ENCODE results near the gene TEC. TPM values are rescaled to one million over a fixed set of nuclear protein-coding genes. Genes with fewer than 3 reads are reported as not detected.

Gene TEC
- total and polyA plus RNA-seq, 9 of the 15 experiments (the other 6 are each of a cell fraction or from before 2014, with no cell fraction given) = 5.3 to 14.7 (median 8.8) TPM

DNA sequence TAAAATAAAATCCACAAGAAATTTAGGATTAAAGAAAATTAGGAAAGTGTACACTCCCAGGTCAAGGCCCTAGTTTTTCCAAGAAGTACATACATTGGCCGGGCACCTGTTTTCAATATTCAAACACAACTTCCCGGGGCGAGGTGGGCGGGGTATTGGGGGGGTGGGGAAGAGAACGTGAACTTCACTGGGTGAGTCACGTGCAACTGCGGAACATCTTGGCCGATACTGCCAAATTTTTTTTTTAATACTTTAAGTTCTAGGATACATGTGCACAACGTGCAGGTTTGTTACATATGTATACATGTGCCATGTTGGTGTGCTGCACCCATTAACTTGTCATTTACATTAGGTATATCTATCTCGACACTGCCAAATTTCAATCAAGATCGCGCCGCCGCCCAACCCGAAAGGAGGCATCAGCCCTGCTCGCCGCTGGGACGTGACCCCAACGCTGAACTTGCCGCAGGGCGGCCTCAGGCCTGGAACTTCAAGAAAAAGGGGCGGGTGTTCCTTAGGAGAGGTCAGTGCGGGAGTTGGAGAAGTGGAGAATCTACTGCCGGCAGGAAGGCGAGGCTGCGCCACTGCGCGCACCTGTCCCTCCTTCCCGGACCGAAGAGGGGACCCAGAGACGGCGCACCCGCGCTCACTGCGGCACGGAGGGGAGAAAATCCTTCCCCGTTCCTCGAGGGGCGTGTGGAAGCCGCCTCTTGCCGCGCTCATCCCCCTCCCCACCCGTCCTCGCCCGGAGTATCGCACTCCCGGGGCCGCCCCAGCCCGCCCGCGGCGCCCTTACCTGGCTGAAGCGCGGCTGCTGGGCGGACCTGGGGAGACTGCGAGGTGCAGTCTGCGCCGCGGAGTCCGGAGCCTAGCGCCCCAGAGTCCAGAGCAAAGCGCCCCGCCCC, at the start of gene TEC (continued):
- TF ChIP-seq, protein P1, sequence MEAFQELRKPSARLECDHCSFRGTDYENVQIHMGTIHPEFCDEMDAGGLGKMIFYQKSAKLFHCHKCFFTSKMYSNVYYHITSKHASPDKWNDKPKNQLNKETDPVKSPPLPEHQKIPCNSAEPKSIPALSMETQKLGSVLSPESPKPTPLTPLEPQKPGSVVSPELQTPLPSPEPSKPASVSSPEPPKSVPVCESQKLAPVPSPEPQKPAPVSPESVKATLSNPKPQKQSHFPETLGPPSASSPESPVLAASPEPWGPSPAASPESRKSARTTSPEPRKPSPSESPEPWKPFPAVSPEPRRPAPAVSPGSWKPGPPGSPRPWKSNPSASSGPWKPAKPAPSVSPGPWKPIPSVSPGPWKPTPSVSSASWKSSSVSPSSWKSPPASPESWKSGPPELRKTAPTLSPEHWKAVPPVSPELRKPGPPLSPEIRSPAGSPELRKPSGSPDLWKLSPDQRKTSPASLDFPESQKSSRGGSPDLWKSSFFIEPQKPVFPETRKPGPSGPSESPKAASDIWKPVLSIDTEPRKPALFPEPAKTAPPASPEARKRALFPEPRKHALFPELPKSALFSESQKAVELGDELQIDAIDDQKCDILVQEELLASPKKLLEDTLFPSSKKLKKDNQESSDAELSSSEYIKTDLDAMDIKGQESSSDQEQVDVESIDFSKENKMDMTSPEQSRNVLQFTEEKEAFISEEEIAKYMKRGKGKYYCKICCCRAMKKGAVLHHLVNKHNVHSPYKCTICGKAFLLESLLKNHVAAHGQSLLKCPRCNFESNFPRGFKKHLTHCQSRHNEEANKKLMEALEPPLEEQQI (IDR thresholded peaks at IDR 0.05) = no peak
- TF ChIP-seq, protein P2, sequence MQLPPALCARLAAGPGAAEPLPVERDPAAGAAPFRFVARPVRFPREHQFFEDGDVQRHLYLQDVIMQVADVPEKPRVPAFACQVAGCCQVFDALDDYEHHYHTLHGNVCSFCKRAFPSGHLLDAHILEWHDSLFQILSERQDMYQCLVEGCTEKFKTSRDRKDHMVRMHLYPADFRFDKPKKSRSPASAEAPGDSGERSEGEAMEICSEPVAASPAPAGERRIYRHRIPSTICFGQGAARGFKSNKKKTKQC (CRISPR knock-in tag; IDR thresholded peaks at IDR 0.05) = peak; percentile 90; the same call in 1 of the 2 replicates
- TF ChIP-seq MCM5 (IDR thresholded peaks at IDR 0.05; ENCODE audit: low read depth) (no peak), ZNF785 (CRISPR knock-in tag; IDR thresholded peaks at IDR 0.05) (no peak), ZNF133 (CRISPR knock-in tag; IDR thresholded peaks at IDR 0.05) (no peak), TEAD1 (CRISPR knock-in tag; IDR thresholded peaks at IDR 0.05) (peak; percentile 13 to 87; a peak in 2 of 4 replicates), CHD2 (IDR thresholded peaks at IDR 0.05; ENCODE audit: low read depth, low read length) (no peak), ZNF699 (CRISPR knock-in tag; IDR thresholded peaks at IDR 0.05; ENCODE audit: insufficient replicate concordance) (no peak), CREBBP (IDR thresholded peaks at IDR 0.05; ENCODE audit: low read depth, low read length) (no peak), NR2C2 (CRISPR knock-in tag; IDR thresholded peaks at IDR 0.05) (peak; percentile 84), NR2C2 (tag; IDR thresholded peaks at IDR 0.05) (peak; percentile 92), ZNF696 (CRISPR knock-in tag; conservative IDR thresholded peaks at IDR 0.05) (no peak), EWSR1 (IDR thresholded peaks at IDR 0.05; ENCODE audit: borderline replicate concordance, low read depth, partially characterized antibody) (no peak), FOXM1 (IDR thresholded peaks at IDR 0.05; ENCODE audit: low read depth) (0 out of 2 replicates have a peak, but pooled peaks have one; percentile 28), FOXM1 (CRISPR knock-in tag; IDR thresholded peaks at IDR 0.05; ENCODE audit: low read depth) (no peak; the same call in 1 of the 2 replicates), POLR2AphosphoS5 (IDR thresholded peaks at IDR 0.05; ENCODE audit: control insufficient read depth, insufficient read depth, low read depth, low read length) (0 out of 2 replicates have a peak, but pooled peaks have one; percentile 42), HDAC8 (tag; IDR thresholded peaks at IDR 0.05) (0 out of 2 replicates have a peak, but pooled peaks have one; percentile 45)
- TF ChIP-seq, protein P3, sequence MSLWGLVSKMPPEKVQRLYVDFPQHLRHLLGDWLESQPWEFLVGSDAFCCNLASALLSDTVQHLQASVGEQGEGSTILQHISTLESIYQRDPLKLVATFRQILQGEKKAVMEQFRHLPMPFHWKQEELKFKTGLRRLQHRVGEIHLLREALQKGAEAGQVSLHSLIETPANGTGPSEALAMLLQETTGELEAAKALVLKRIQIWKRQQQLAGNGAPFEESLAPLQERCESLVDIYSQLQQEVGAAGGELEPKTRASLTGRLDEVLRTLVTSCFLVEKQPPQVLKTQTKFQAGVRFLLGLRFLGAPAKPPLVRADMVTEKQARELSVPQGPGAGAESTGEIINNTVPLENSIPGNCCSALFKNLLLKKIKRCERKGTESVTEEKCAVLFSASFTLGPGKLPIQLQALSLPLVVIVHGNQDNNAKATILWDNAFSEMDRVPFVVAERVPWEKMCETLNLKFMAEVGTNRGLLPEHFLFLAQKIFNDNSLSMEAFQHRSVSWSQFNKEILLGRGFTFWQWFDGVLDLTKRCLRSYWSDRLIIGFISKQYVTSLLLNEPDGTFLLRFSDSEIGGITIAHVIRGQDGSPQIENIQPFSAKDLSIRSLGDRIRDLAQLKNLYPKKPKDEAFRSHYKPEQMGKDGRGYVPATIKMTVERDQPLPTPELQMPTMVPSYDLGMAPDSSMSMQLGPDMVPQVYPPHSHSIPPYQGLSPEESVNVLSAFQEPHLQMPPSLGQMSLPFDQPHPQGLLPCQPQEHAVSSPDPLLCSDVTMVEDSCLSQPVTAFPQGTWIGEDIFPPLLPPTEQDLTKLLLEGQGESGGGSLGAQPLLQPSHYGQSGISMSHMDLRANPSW (CRISPR knock-in tag; IDR thresholded peaks at IDR 0.05) = no peak
- TF ChIP-seq, protein P4, sequence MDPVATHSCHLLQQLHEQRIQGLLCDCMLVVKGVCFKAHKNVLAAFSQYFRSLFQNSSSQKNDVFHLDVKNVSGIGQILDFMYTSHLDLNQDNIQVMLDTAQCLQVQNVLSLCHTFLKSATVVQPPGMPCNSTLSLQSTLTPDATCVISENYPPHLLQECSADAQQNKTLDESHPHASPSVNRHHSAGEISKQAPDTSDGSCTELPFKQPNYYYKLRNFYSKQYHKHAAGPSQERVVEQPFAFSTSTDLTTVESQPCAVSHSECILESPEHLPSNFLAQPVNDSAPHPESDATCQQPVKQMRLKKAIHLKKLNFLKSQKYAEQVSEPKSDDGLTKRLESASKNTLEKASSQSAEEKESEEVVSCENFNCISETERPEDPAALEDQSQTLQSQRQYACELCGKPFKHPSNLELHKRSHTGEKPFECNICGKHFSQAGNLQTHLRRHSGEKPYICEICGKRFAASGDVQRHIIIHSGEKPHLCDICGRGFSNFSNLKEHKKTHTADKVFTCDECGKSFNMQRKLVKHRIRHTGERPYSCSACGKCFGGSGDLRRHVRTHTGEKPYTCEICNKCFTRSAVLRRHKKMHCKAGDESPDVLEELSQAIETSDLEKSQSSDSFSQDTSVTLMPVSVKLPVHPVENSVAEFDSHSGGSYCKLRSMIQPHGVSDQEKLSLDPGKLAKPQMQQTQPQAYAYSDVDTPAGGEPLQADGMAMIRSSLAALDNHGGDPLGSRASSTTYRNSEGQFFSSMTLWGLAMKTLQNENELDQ (CRISPR knock-in tag; IDR thresholded peaks at IDR 0.05; ENCODE audit: borderline replicate concordance) = 0 out of 2 replicates have a peak, but pooled peaks have one; percentile 22

Data from K562 (cell line).